HG03135 (cell line): ENCODE measurements around the gene ASPRV1.

Source experiments
- ATAC-seq: cut with Tn5 transposase; IDR thresholded peaks from one replicate; pipeline ENCODE4 v1.9.1; 2021; ENCODE audit warnings: mild to moderate bottlenecking, moderate library complexity; ENCODE audit not compliant: unreplicated experiment

The ASPRV1 gene

GRCh38 chr2:69989009-69989408, 27.6 kb upstream of the ASPRV1 start:
- ATAC-seq: no peak

- ATAC-seq: no peak
These were observed 26.7 kb upstream of the ASPRV1 start for GRCh38 chr2:69988086-69988635.

GRCh38 chr2:69986691-69987090, 25.3 kb upstream of the ASPRV1 start:
- ATAC-seq: no peak

DNA sequence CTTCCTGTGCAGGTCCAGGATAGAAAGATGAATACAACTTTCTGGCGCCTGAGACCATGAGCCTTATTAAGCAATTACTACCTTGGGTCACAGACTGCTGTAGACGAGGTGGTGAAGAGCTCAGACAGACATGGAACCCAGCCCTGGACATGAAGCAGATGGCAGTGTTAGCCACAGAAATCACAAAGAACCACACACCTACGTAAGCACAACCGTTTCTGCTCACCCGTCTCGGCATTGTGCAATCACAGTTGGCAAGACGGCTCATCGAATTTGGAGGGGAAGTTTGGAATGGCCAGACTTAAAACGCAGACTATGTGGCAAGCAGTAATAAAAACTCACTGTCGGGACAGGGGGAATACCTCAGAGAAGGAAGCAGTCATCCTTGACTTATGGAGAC, 24.3 kb upstream of the ASPRV1 start:
- ATAC-seq: no peak

DNA sequence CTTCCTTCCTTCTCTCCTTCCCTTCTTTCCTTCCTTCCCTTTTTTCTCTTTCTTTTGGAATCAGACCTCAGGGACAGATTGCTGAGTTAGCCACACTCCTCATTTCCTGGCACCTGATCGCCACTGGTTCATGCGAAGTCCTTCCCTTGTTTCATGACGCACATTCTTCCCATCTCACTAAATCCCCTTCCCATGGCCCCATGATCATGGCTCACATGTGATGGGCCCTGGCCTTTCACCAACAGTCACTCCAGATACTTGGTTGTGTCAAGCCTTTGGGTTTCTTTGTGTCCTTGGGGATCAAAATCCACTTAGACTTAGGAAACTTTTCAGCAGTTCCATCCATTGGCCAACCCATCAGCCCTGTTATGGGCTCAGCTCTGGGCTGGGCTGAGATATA, 23.8 kb upstream of the ASPRV1 start:
- ATAC-seq: no peak

DNA sequence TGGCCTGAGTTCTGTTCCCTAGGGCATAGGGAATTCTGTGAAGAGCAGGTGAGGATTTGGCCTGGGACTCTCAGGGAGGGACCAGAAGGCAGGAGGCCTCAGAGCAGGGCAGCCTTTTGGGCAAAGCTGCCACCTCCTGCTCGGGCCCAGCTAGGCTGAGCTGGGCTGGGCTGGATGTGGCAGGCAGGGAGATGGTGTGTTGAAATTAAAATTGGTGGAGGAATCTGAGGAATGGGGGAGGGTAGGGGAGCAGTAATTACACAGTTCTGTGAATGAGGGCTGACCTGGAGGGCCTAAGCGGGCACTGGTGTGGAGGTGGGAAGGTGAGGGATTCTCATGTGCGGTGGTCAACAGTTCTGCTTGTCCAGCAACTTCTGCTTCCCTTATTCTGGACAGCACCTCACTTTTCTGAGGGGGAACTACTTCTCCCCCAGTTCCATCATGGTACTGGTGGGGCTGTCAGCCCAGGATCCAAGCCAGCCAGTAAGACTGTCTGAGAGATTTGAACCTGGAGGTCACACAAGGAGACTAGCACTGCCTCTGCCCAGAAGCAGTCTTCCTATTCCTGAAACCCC, 22.0 kb upstream of the ASPRV1 start:
- ATAC-seq: no peak

- no peak for ATAC-seq
These were observed 18.7 kb upstream of the ASPRV1 start for GRCh38 chr2:69979902-69980807.

DNA sequence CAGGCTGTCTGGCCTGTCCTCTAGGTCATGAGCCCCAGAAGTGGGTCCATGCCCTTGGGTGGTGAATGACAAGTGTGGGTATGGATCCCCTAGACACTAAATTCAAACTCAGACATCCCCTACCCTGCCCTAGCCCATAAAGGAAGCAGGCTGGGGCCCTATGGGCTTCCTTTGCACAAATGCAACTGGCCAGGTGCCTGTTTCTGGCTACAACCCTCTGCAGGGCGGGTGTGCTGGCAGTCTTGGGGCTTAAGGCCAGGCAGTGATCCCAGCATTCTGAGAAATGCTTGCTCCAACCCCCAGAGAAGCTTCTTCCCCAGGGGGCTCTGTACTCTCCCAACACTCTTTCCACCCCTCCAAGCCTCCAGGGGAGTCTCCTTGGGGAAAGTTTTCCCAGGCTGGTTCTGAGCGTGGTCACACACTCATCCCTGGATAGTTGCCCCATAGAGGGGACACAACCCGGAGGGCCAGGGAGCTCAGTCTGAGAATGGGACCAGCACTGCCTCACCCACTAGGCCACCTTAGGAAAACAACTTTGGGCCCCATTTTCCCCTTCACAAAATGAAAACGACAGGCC, 16.6 kb upstream of the ASPRV1 start:
- no peak for ATAC-seq

DNA sequence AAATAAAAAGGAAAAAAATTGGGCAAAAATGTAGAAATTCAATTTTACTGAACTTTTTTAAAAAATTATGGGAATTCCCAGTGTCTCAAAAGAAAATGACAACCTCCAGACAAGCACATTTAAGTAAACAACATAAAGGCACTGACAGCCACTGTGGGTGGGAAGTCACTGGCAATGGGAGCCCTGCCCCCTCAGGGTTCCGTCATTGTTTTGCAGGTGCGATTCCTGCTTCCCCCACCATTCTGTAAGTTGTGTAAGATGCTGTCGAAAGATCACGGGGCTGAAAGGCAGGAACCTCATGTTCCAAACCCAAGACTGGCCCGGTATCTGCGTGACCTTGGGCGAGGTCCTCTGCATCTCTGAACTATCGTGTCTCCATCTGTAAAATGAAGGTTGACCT, 15.8 kb upstream of the ASPRV1 start:
- ATAC-seq: no peak

- no peak for ATAC-seq
These were observed 14.5 kb upstream of the ASPRV1 start for GRCh38 chr2:69975853-69976462.

GRCh38 chr2:69975136-69975852, 13.9 kb upstream of the ASPRV1 start:
- ATAC-seq: no peak

DNA sequence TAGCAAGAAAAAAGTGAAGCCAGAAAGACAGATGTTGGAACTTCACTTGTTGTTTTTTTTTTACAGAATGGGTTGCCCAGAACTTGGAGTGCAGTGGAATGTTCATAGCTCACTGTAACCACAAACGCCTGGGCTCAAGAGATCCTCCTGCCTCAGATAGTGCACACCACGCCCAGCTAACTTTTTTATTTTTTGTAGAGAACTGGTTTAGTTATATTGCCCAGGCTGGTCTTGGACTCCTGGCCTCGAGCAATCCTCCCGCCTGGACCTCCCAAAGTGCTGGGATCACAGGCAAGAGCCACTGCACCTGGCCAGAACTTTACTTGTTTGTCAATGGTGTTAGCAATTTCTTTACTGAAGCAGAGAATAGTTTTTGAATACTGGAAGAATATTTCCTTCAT, 11.9 kb upstream of the ASPRV1 start:
- no peak for ATAC-seq

- ATAC-seq: no peak
These were observed 11.4 kb upstream of the ASPRV1 start for GRCh38 chr2:69972822-69973221.

GRCh38 chr2:69969991-69970390, 8.6 kb upstream of the ASPRV1 start:
- ATAC-seq: no peak

GRCh38 chr2:69969126-69969983, 7.9 kb upstream of the ASPRV1 start:
- no peak for ATAC-seq

DNA sequence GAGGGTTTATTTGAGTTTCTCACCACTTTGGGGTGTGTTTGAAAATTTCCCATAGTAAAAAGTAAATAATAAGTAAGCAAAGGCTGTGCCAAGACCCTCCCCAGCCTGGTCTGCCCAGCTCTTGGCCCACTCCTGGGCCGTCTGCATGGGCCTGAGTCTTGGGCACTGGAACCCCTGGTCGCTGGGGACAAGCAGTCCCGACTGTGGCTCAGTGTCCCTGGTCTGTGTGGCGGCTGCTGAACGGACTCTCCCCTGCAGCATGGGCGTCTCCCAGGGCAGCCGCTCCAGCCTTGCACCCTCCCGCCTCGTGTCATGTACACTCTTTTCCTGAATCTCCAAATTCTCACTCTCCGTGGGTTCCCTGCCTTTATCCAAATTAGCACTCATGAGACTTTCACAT, 7.2 kb upstream of the ASPRV1 start:
- no peak for ATAC-seq

DNA sequence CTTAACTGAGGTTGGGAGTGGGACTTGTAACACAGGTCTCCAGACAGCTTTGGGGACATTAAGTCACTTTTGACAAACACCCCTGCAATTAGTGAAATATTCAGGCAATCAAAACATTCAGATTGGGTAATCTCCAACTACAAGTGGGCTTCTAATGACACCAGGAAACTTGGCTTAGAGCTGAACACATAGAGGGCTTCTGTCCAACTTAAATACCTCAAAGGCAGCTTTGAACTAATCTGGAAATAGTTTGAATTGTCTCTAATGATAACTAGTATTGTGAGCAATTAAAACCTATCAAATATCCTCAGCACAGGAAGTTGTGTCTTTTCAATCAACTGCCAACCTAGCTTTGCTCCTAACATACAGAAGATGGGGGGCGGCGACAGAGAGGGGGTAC, 5.1 kb upstream of the ASPRV1 start:
- ATAC-seq: no peak

- ATAC-seq: no peak
These were observed 4.5 kb upstream of the ASPRV1 start for GRCh38 chr2:69965756-69966445.

- ATAC-seq: no peak
These were observed 3.0 kb upstream of the ASPRV1 start for GRCh38 chr2:69964353-69964841.
